ENCODE measurements around the gene SAMD3.

DNA sequence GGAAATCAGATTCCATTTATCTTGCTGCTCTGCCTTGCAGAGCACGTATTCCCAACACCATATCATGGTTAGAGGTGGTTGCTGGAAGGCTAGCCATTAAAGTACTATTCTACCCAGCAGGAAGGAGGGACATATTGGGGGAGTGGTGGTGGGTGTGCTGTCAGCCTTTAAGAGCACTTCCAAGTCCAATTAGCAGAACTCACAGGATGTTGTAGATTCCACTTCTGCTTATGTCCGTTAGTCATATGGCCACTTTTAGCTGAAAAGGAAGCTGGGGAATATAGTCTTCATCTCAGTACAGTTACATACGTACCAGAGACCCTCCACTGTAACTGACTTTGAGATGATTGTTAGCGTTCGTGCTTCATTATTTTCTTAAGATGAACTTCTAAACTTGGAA lies 94.4 kb downstream of the SAMD3 start:
- TF ChIP-seq CTCF (IDR thresholded peaks at IDR 0.05; ENCODE audit: borderline replicate concordance, extremely low read depth, low read length, poor library complexity, severe bottlenecking) (no peak), EZH2 (IDR thresholded peaks at IDR 0.05; ENCODE audit: borderline replicate concordance, low read depth, low read length, severe bottlenecking) (no peak)

Data from DND-41 (cell line).